T-cell (primary cell): ENCODE measurements around the gene RBCK1. TPM values are rescaled to one million over a fixed set of nuclear protein-coding genes. Genes with fewer than 3 reads are reported as not detected.

Source experiments
- total RNA-seq, 35 experiments: library from RNA in 6 of 35; stranded (reverse) in 6 of 35; fragments of 120-200 nt in 1 of 35; gene quantifications; one replicate each; pipeline versions ENCODE4 v1.2.1 to v1.2.4 and lab custom pipeline; 2013 to 2026

Gene RBCK1
- total RNA-seq, 5 donors from 2014 or later (not counting 1 experiment from before 2014, with no cell fraction given) = 87.0 to 110 (median 105) TPM

Other genes with a start within 250 kb of the RBCK1 start
- not detected for gene DEFB128, start 218.6 kb upstream of the RBCK1 start, total RNA-seq
- gene DEFB129, start 181.0 kb upstream of the RBCK1 start, total RNA-seq = not detected
- not detected for gene DEFB132, start 150.6 kb upstream of the RBCK1 start, total RNA-seq
- gene C20orf96, start 117.5 kb upstream of the RBCK1 start, total RNA-seq = 1 to 10 TPM; 2.5 to 3.2 (median 2.8) TPM
- gene ZCCHC3, start 110.7 kb upstream of the RBCK1 start, total RNA-seq = 10 to 100 TPM; 16.7 to 30.2 (median 27.3) TPM
- gene SOX12, start 82.7 kb upstream of the RBCK1 start, total RNA-seq = 10 to 100 TPM in 4 of 5 donors, 1 to 10 TPM in 1; 7.3 to 14.9 (median 11.4) TPM
- 1 to 10 TPM in 4 of 5 donors, under 1 TPM in 1; 0.70 to 1.8 (median 1.3) TPM for gene NRSN2, start 61.2 kb upstream of the RBCK1 start, total RNA-seq
- gene TRIB3, start 27.5 kb upstream of the RBCK1 start, total RNA-seq = 10 to 100 TPM in 3 of 5 donors, 1 to 10 TPM in 2; 3.2 to 19.2 (median 16.0) TPM
- 10 to 100 TPM; 28.9 to 42.7 (median 39.5) TPM for gene TBC1D20, start 54.2 kb downstream of the RBCK1 start, total RNA-seq
- 10 to 100 TPM; 73.7 to 84.4 (median 77.4) TPM for gene CSNK2A1, start 135.5 kb downstream of the RBCK1 start, total RNA-seq
- not detected for gene TCF15, start 202.0 kb downstream of the RBCK1 start, total RNA-seq
- 10 to 100 TPM in 1 of 5 donors, 1 to 10 TPM in 4; 1.5 to 10.1 (median 7.3) TPM for gene SRXN1, start 244.9 kb downstream of the RBCK1 start, total RNA-seq